GM18907 (cell line): ENCODE data around the gene STX16.

ENCODE experiments used
- ATAC-seq: cut with Tn5 transposase; IDR thresholded peaks from one replicate; pipeline ENCODE4 v1.9.1; 2021; ENCODE audit warnings: mild to moderate bottlenecking, moderate library complexity; ENCODE audit not compliant: unreplicated experiment

Gene STX16

GRCh38 chr20:58652606-58653294 lies 1.7 kb downstream of the STX16 start:
- ATAC-seq, result peak; percentile 12

- ATAC-seq, result no peak
Measured at GRCh38 chr20:58654337-58654736, 3.3 kb downstream of the STX16 start.

DNA sequence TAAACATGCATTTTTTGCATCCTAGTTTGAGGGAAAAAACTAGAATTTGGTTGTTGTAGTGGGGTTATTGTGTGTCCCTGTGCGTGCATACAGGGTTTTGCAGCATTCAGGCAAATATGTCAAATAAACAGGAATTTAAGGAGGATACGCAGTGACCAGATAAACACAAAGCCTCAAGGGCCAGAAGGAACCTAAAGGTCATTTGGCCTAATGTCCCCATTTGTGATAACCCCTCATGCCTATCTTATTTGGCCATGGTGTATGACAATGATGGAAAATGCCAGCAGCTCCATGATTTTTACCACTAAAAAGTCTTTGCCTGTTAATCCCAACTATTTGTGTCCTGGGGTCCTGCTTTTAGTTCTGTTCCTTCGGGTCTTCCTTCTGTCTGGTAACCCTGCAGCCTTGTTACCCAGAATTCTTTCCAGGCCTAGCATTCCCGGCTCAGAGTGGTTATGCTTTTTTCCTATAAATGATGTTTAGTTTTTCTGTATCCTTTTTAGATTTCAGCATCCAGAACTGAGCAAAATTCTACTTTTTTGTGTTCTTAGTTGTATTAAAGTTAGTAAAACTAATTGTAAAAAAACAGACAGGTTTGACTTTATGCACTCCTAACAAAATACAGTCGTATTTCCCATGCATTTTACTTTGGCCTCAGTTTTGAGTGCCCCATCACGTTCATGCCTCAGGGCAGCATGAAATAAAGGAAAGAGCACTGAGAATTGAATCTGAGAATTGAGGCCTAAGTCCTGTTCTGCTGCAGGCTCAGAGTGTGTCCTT lies 4.4 kb downstream of the STX16 start:
- ATAC-seq, result no peak

- ATAC-seq, result no peak
Measured at GRCh38 chr20:58656831-58657230, 5.7 kb downstream of the STX16 start.

- no peak for ATAC-seq
Measured at GRCh38 chr20:58657262-58657661, 6.2 kb downstream of the STX16 start.

GRCh38 chr20:58657986-58658385 lies 6.9 kb downstream of the STX16 start:
- no peak for ATAC-seq

GRCh38 chr20:58658760-58659159 lies 7.7 kb downstream of the STX16 start:
- ATAC-seq, result no peak

- no peak for ATAC-seq
Measured at GRCh38 chr20:58659841-58660240, 8.8 kb downstream of the STX16 start.

DNA sequence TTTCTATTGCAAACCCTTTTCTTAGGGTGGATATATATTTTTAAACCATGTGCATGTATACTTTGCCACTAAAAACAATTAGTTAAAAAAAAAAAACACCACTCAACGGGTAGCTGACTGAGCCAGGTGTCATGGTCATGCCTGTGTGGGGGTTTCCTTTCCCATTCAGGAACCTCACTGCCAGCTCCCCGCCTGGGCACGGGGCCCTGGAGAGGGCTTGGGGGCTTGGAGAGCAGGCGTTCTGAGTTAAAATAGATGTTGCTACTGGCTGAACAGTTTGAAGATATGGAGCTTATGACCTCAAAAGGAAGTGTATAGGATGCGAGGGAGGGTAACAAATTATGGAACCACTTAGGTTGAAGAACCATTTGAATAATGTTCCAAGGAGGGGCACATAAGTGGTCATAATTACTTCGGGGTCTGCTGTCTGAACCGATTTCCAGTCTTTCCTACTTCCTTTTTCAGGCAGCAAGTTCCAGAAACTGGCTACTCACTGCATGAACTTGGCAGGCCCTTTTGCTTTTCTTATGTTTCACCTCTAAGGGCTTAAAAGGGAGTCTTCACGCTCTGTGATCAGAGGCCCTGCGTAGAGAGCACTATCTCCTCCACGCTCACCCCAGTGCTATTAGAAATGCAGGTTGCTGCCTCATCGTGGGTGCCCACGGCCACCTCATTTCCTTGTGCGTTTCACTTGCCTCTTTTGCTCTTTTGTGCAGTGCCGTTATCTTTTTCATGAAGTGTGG lies 9.9 kb downstream of the STX16 start:
- ATAC-seq, result no peak

DNA sequence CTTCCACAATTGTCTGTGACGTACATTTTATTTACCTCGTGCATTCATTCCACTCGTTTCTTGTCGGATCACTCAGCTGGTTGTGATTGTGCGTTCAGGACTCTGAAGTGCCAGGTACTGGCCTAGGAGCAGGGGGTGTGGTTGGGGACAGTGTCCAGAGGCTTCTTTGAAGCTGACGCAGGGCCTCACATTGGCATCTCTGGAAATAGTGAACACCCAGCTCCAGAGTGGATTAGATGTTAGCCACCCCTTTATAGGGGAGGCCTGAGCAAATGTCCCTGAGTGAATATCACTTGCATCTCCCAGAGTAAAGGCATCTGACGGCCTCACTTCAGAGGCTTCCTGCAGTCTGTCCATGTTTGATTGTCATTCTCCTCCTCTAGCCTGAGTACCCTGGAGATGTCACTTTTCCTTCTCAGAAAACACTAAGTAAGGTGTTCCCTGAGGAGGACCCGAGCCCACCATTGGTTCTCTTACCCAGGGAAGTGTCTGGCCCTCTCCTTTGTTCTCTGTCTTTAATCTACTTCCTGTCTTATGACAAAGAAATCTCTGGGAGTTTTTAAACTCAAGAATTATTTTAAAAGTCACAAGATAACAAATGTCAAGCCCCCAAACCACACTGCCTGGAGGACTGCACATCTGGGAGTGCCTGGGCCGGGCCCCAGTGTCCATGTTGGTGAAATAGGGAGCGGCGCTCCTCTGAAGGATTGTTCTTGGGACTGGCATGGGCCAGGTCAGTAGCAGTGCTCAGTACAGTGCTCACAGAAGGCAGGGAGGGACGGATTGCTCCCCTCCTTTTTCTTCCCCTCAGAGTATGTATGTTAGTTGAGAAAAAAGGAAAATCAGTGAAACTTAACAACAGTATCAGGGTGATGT lies 10.8 kb downstream of the STX16 start:
- no peak for ATAC-seq

DNA sequence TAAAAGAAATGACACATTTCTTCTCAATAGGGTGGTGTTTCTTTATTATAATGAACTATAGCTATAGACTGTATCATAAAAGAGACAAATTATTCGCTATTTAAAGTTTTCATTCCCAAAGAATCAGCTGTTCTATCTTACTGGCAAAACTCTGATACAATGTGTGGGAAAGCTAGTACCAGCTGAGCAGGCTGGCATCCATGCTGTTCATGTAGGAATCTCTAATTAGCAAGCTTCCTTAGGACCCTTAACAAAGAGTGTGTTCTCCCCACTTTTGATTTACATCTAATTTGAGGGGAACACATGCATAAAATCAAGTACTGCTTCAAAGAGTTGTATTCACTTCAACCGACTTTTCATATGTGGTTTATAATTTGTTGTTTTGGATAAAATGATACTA lies 13.2 kb downstream of the STX16 start:
- ATAC-seq, result no peak

DNA sequence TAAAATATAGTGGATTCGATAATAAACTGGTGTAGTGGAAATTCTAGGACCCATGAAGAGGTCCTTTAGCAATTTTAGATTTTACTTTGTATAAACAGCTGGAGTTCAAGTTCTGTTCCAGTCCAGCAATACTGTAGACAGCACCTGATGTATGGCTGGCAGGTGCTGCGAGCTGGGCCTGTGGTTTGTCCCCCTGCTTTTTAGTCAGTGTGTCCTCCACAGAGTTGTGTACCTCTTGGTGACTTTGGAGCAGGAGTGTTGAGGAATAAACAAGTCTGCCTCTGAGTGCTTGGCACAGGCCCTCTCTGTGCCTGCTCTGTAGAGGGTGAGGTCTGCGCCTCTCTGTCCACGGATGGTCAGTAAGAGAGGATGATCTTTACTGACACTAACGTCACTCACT lies 13.8 kb downstream of the STX16 start:
- ATAC-seq, result no peak

DNA sequence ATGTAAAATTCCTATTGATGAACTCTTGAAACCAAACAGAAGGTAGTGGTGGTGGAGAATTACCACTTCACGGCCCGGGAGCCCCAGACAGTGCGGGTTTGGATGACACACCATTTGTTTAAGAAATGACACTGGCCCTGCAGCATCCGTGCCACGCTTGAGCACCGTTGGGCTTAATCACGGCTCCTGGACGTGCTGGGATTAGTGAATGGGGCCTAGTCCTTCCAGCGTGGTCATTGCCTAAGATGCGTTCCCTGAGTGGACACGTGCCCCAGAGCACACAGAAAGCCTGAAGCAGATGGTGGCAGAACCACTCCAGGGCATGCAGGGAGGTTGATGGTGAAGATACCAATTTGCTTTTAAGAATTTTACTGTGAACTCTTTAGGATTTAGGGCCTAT lies 14.5 kb downstream of the STX16 start:
- no peak for ATAC-seq

DNA sequence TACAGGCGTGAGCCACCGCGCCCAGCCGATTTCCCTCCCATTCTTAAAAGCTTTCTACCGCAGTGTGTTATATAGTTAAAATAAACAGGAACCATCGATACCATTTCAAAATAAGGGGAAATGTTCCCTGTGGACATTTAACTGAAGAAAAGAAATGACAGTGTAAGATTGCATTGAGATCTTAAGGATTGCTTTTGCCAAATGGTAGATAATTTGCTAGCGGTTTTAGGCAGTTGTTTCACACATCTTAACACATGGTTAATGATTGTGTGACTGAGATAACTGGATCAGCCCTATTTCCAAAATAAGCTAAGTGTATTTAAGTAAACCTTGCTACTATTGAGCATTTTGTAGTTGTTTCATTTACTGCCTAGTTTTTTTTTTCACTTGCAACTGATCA lies 15.6 kb downstream of the STX16 start:
- ATAC-seq, result no peak

DNA sequence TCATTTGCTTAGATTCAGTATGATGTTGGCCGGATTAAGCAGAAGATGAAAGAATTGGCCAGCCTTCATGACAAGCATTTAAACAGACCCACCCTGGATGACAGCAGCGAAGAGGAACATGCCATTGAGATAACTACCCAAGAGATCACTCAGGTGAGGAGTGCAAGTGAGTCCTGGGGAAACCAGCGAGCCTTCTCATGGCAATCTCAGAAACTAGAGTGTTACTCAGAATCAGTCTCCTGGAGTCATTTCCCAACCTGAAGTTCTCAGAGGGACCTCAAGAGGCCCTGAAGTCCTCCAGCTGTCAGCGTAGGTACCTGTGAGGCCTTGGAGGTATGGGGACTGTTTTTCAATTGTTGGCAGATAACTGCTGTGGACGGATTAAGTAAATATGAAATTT lies 16.9 kb downstream of the STX16 start:
- no peak for ATAC-seq

DNA sequence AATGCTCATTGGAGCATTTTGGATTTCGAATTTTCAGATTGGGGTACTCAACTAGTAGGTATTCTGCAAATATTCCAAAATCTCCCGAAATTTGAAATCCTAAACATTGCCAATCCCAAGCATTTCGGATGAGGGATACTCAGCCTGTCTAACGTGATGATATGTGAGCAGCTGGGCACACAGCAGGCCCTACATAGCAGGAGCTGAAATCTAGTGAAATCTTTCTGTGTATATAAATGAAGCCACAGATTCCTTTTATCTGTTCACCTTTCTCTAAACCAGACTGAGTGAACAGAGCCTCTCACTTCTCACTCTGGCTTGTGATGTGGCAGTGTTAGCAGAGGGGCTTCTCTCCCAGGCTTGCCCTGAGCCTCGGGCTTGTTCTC lies 17.8 kb downstream of the STX16 start:
- ATAC-seq, result peak; percentile 19

DNA sequence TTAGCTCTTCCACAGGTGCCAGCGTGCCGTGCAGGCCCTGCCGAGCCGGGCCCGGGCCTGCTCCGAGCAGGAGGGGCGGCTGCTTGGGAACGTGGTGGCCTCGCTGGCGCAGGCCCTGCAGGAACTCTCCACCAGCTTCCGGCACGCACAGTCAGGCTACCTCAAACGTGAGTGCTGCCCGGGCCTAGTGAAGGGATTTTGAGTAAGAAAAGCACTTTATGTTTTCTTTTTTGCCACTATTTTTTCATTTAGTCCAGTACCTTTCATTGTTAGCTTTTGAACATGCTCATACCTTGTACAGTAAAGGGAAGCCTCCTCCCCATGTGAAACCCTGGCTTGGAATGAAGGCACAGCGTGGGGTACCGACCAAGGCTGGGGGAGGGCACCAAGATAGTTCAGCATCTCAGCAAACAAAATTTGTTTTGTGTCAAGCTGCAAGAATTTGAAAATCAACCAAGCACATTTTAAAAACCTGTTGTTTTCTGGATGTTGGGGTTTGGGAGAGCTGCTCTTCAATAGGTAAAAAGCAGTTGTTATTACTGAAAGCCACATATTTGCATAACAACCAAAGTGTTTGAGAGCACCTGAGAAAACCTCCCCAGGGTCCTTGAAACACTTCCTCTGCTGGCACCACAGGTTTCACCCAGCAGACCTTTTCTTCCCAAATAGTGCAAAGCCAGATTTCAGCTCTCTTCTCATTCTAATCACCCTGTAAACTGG lies 18.4 kb downstream of the STX16 start:
- ATAC-seq, result peak; percentile 76

DNA sequence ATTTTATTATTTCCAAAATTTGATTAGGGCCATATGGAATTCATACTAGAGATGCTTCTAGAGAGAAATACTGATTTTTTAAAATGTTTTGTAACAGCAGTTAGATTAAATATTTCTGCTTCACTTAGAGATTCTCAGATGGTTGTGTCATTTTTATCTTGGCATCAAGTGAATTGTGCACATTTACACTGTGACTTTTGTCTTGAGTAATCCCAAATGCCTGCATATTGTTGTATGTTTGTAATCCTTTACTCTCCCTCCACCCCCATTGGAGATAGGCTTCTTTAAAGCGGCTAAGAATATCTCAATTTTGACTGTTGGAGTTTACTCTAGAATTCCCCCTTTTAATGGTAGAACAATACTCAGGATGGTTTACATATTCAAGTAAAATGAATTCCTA lies 19.0 kb downstream of the STX16 start:
- no peak for ATAC-seq

DNA sequence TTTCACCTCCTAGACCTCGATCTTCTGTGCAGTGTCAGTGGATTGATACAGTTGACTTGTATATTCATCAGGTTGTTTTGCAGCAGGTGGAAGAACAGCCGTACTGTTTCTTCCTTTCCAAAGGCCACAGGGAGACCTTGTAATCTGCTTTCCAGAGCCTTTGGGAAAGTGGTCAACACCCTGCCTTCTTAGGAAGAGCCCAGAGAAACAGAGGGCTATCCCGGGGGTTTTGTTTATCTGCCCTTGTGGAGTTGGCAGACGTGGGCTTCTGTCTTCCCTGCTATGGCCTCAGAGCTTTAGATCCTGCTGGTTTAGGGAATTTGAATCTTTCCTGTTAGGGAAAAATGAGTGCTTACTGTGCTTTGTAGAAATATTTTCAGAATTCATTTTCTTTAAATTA lies 19.6 kb downstream of the STX16 start:
- ATAC-seq, result no peak

DNA sequence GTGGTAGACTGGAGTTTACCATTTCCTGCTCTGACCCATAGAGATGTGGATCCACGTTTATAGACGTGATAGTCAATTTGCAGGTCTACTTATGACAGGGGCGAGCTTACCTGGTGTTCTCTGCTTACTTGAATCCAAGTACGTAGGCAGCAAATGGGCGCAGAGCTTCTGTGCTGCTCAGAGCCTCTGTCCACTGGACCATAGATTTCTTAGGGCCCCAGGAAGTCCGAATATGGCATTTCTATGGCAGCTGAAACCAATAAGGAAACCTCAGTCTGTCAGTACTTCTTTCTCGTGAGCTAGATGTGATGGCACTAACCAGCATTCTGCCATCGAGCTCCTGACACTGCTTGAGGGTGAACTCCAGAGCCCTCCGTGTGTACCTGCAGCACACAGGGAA lies 22.0 kb downstream of the STX16 start:
- ATAC-seq, result no peak
